ENCODE results near the gene KNG1.

Gene KNG1

GRCh38 chr3:186743666-186744065, 26.5 kb downstream of the KNG1 start:
- TF ChIP-seq CTCF (IDR thresholded peaks at IDR 0.05; ENCODE audit: borderline replicate concordance, insufficient read depth, low read depth, low read length): no peak

GRCh38 chr3:186746008-186746407, 28.8 kb downstream of the KNG1 start:
- TF ChIP-seq CTCF (IDR thresholded peaks at IDR 0.05; ENCODE audit: borderline replicate concordance, insufficient read depth, low read depth, low read length): no peak
- no peak overlapping the region for H3K4me3 ChIP-seq (ENCODE audit: low read depth, low read length)

More at GRCh38 chr3:186743666-186744065, 26.5 kb downstream of the KNG1 start:
- no peak overlapping the region for H3K4me3 ChIP-seq (ENCODE audit: low read depth, low read length)

- H3K4me3 ChIP-seq (ENCODE audit: low read depth, low read length): no peak overlapping the region
- no peak for TF ChIP-seq CTCF (IDR thresholded peaks at IDR 0.05; ENCODE audit: borderline replicate concordance, insufficient read depth, low read depth, low read length)
Observed at GRCh38 chr3:186750316-186750715, 33.2 kb downstream of the KNG1 start.

GRCh38 chr3:186751480-186751879, 34.3 kb downstream of the KNG1 start:
- H3K4me3 ChIP-seq (ENCODE audit: low read depth, low read length): no peak overlapping the region
- TF ChIP-seq CTCF (IDR thresholded peaks at IDR 0.05; ENCODE audit: borderline replicate concordance, insufficient read depth, low read depth, low read length): no peak

GRCh38 chr3:186754006-186754405, 36.8 kb downstream of the KNG1 start:
- TF ChIP-seq CTCF (IDR thresholded peaks at IDR 0.05; ENCODE audit: borderline replicate concordance, insufficient read depth, low read depth, low read length): no peak
- no peak overlapping the region for H3K4me3 ChIP-seq (ENCODE audit: low read depth, low read length)

GRCh38 chr3:186754871-186755270, 37.7 kb downstream of the KNG1 start:
- no peak for TF ChIP-seq CTCF (IDR thresholded peaks at IDR 0.05; ENCODE audit: borderline replicate concordance, insufficient read depth, low read depth, low read length)
- no peak overlapping the region for H3K4me3 ChIP-seq (ENCODE audit: low read depth, low read length)

- H3K4me3 ChIP-seq (ENCODE audit: low read depth, low read length): no peak overlapping the region
- TF ChIP-seq CTCF (IDR thresholded peaks at IDR 0.05; ENCODE audit: borderline replicate concordance, insufficient read depth, low read depth, low read length): no peak
Observed at GRCh38 chr3:186757214-186757613, 40.1 kb downstream of the KNG1 start.

Data from GM12875 (cell line).